ENCODE results near the gene PRDM16.

DNA sequence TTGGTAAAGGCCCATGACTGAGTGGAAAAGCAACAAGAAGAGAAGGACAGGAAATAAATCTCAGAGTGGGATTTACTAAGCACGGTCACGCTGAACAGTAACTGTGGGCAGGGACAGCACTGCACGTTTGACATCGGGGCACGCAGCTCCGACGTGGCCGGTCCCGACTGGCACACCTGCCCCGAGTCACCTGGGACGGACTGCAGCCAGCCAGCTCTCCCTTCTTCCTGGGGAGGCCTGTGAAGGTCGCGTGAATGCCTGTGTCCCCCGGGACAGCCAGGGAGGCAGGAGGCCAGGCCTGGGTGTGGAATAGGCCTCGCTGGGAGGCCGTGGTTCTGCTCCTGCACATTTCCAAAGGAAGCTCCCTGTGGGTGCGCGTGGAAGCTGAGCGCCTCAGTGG, 140.2 kb downstream of the PRDM16 start:
- no peak for TF ChIP-seq POLR2A (IDR thresholded peaks at IDR 0.05)
- TF ChIP-seq, protein P1, sequence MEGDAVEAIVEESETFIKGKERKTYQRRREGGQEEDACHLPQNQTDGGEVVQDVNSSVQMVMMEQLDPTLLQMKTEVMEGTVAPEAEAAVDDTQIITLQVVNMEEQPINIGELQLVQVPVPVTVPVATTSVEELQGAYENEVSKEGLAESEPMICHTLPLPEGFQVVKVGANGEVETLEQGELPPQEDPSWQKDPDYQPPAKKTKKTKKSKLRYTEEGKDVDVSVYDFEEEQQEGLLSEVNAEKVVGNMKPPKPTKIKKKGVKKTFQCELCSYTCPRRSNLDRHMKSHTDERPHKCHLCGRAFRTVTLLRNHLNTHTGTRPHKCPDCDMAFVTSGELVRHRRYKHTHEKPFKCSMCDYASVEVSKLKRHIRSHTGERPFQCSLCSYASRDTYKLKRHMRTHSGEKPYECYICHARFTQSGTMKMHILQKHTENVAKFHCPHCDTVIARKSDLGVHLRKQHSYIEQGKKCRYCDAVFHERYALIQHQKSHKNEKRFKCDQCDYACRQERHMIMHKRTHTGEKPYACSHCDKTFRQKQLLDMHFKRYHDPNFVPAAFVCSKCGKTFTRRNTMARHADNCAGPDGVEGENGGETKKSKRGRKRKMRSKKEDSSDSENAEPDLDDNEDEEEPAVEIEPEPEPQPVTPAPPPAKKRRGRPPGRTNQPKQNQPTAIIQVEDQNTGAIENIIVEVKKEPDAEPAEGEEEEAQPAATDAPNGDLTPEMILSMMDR (IDR thresholded peaks at IDR 0.05), result no peak

Data from thyroid gland (tissue), 4 donors.